ENCODE results near the gene IMPA2.

The IMPA2 gene

DNA sequence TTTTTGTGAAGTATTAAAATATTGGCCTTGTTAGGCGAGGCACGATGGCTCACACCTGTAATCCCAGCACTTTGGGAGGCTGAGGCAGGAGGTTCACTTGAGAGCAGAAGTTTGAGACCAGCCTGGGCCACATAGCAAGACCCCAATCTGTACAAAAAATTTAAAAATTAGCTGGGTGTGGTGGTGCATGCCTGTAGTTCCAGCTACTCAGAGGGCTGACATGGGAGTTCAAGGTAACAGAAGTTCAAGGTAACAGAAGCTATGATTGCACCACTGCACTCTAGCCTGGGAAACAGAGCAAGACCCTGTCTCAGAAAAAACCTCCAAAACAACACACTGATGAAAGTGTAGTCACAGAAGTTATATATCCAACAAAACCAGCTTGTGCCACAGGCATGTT is 39.8 kb downstream of the IMPA2 start:
- H3K4me3 ChIP-seq (ENCODE audit: low read depth, low read length) = no peak overlapping the region
- TF ChIP-seq, protein P1, sequence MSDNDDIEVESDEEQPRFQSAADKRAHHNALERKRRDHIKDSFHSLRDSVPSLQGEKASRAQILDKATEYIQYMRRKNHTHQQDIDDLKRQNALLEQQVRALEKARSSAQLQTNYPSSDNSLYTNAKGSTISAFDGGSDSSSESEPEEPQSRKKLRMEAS (IDR thresholded peaks at IDR 0.05; ENCODE audit: low read depth, low read length) = no peak
- TF ChIP-seq POLR2A (IDR thresholded peaks at IDR 0.05; ENCODE audit: extremely low read depth, insufficient read length) = no peak
- no peak for TF ChIP-seq MYC (IDR thresholded peaks at IDR 0.05; ENCODE audit: low read depth, low read length)
- TF ChIP-seq, protein P2, sequence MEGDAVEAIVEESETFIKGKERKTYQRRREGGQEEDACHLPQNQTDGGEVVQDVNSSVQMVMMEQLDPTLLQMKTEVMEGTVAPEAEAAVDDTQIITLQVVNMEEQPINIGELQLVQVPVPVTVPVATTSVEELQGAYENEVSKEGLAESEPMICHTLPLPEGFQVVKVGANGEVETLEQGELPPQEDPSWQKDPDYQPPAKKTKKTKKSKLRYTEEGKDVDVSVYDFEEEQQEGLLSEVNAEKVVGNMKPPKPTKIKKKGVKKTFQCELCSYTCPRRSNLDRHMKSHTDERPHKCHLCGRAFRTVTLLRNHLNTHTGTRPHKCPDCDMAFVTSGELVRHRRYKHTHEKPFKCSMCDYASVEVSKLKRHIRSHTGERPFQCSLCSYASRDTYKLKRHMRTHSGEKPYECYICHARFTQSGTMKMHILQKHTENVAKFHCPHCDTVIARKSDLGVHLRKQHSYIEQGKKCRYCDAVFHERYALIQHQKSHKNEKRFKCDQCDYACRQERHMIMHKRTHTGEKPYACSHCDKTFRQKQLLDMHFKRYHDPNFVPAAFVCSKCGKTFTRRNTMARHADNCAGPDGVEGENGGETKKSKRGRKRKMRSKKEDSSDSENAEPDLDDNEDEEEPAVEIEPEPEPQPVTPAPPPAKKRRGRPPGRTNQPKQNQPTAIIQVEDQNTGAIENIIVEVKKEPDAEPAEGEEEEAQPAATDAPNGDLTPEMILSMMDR (IDR thresholded peaks at IDR 0.05; ENCODE audit: low read depth, low read length) = no peak
- DNase-seq (ENCODE audit: low read depth) = no peak

DNA sequence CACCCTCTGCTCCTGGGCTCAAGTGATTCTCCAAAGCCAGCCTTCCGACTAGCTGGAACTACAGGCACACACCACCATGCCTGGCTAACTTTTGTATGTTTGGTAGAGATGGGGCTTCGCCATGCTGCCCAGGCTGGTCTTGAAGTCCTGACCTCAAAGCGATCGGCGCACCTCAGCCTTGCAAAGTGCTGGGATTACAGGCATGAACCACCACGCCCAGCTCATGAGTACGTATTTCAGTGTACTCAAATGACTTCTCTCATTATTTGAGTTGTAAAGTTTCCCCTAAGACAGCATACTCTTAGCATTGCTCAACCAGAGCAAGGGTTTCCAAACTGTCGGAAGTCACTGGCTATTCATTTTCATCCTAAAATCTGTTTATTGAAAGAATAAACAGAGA is 40.3 kb downstream of the IMPA2 start:
- H3K4me3 ChIP-seq (ENCODE audit: low read depth, low read length) = no peak overlapping the region
- DNase-seq (ENCODE audit: low read depth) = no peak
- TF ChIP-seq POLR2A (IDR thresholded peaks at IDR 0.05; ENCODE audit: extremely low read depth, insufficient read length) (no peak), MYC (IDR thresholded peaks at IDR 0.05; ENCODE audit: low read depth, low read length) (no peak)
- TF ChIP-seq, protein P2 (IDR thresholded peaks at IDR 0.05; ENCODE audit: low read depth, low read length) = no peak
- TF ChIP-seq, protein P1 (IDR thresholded peaks at IDR 0.05; ENCODE audit: low read depth, low read length) = no peak

DNA sequence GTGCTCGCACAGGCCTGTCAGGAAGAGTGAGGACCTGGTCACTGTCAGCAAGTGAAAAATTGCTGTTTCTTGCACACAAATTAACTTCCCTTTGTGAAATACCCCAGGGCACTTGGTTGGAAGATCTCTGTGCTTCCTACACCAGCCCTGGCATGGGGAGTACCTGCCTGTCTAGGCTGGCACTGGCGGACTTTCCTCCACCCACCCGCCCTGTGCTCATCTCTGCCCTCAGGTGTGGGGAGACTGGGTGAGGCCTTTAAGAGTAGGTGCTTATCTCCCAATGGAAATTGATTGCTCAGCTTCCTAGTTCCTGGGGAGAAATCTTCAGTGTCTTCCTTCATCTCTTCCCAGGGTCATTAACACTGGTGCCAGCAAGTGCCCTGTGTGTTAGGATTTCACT is 42.1 kb downstream of the IMPA2 start:
- DNase-seq (ENCODE audit: low read depth) = no peak
- no peak overlapping the region for H3K4me3 ChIP-seq (ENCODE audit: low read depth, low read length)
- TF ChIP-seq, protein P1 (IDR thresholded peaks at IDR 0.05; ENCODE audit: low read depth, low read length) = no peak
- TF ChIP-seq, protein P2 (IDR thresholded peaks at IDR 0.05; ENCODE audit: low read depth, low read length) = no peak
- TF ChIP-seq MYC (IDR thresholded peaks at IDR 0.05; ENCODE audit: low read depth, low read length) = no peak
- no peak for TF ChIP-seq POLR2A (IDR thresholded peaks at IDR 0.05; ENCODE audit: extremely low read depth, insufficient read length)

DNA sequence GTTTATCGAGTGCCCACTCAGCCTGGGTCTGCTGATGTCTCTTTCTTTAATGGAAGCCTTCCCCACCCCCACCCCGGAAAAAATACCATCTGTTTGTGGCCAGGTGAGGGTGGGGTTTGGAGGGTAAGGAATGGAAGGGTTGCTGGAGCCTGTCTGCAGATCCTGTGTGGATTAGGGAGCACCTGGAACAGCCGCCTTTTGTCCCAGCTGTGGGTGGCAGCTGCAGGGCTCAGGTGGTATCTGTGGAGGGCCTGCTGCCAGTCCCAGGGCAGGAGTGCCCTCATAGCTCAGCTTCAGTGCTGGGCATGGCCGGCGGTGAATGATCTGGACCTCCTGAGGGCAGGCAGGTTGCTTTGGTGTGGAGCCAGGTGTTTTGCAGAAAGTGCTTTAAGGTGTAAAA is 45.3 kb downstream of the IMPA2 start:
- no peak for DNase-seq (ENCODE audit: low read depth)
- TF ChIP-seq, protein P1 (IDR thresholded peaks at IDR 0.05; ENCODE audit: low read depth, low read length) = no peak
- no peak overlapping the region for H3K4me3 ChIP-seq (ENCODE audit: low read depth, low read length)

DNA sequence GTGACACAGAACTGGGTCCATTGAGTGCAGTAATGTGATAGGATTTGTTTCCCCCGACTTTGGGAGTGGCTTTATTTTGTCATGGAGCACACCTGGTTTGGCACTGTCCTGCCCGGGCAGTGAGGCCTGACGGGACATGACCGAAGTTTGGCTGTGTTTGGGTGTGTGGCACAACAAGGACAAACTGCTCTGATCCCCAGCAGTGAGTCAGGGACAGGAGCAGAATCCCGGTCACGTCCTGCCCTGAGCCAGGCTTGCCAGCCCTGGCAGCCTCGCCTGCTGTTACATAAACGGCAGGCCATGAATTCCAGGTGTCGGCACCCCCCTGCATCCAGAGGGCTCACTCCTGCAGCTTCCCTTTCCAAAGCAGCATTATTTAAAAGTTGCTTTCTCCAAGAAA is 45.7 kb downstream of the IMPA2 start:
- TF ChIP-seq, protein P2 (IDR thresholded peaks at IDR 0.05; ENCODE audit: low read depth, low read length) = no peak
- TF ChIP-seq, protein P1 (IDR thresholded peaks at IDR 0.05; ENCODE audit: low read depth, low read length) = no peak
- TF ChIP-seq MYC (IDR thresholded peaks at IDR 0.05; ENCODE audit: low read depth, low read length) = no peak
- no peak for TF ChIP-seq POLR2A (IDR thresholded peaks at IDR 0.05; ENCODE audit: extremely low read depth, insufficient read length)
- H3K4me3 ChIP-seq (ENCODE audit: low read depth, low read length) = no peak overlapping the region
- DNase-seq (ENCODE audit: low read depth) = no peak

DNA sequence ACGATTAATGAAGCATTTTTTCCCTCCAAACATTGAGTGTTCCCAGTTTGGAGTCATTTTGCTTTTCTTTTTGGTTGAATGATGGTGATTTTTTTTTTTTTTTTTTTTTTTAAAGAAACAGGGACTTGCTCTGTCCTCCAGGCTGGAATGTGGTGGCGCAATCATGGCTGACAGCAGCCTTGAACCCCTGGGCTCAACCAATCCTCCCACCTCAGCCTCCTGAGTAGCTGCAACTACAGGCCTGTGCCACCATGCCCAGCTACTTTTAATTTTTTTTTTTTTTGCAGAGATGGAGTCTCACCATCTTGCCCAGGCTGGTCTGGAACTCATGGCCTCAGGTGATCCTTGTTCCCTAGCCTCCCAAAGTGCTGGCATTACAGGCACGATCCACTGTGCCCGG is 46.2 kb downstream of the IMPA2 start:
- no peak overlapping the region for H3K4me3 ChIP-seq (ENCODE audit: low read depth, low read length)
- no peak for DNase-seq (ENCODE audit: low read depth)
- TF ChIP-seq, protein P1 (IDR thresholded peaks at IDR 0.05; ENCODE audit: low read depth, low read length) = no peak
- no peak for TF ChIP-seq POLR2A (IDR thresholded peaks at IDR 0.05; ENCODE audit: extremely low read depth, insufficient read length)
- no peak for TF ChIP-seq MYC (IDR thresholded peaks at IDR 0.05; ENCODE audit: low read depth, low read length)
- TF ChIP-seq, protein P2 (IDR thresholded peaks at IDR 0.05; ENCODE audit: low read depth, low read length) = no peak
